Measurements from ENCODE around the gene NME9. TPM values are rescaled to one million over a fixed set of nuclear protein-coding genes. Genes with fewer than 3 reads are reported as not detected.
"Not testable (repeated sequence)": the region's sequence is repeated elsewhere in the genome, so short reads cannot be mapped to it uniquely, and the experiment has no call there.

NME9 gene
- not detected for total RNA-seq

- peak; percentile 92 for DNase-seq
- Mint-ChIP-seq H3K36me3 (no peaks in the 10 kb centered on the region), H3K4me1 (peaks cover 37% of the 10 kb centered on the region), H3K27ac (peak within 1 kb of the TSS; percentile 58), H3K27me3 (no peaks in the 10 kb centered on the region), H3K9me3 (no peaks in the 10 kb centered on the region), H3K4me3 (peak within 1 kb of the TSS; percentile 83)
These were observed at the start of gene NME9 for GRCh38 chr3:138329127-138329983. Gene NME9, minus strand, starts transcription at chr3:138329851. Its CDS starts 516 bp downstream, at chr3:138329335.

- DNase-seq = no peak
- Mint-ChIP-seq H3K4me3 (no peak overlapping the region), H3K27me3 (no peaks in the 10 kb centered on the region), H3K36me3 (no peaks in the 10 kb centered on the region), H3K4me1 (no peaks in the 10 kb centered on the region), H3K9me3 (no peaks in the 10 kb centered on the region), H3K27ac (no peak overlapping the region)
These were observed 49.3 kb upstream of the NME9 start for GRCh38 chr3:138378990-138379389.

- Mint-ChIP-seq H3K36me3 (no peaks in the 10 kb centered on the region), H3K4me1 (no peaks in the 10 kb centered on the region), H3K27me3 (no peaks in the 10 kb centered on the region), H3K4me3 (no peak overlapping the region), H3K9me3 (no peaks in the 10 kb centered on the region), H3K27ac (no peak overlapping the region)
- no peak for DNase-seq
These were observed 48.7 kb upstream of the NME9 start for GRCh38 chr3:138378331-138378730.

GRCh38 chr3:138377804-138378203, 48.2 kb upstream of the NME9 start:
- Mint-ChIP-seq H3K36me3 (no peaks in the 10 kb centered on the region), H3K4me3 (no peak overlapping the region), H3K27me3 (no peaks in the 10 kb centered on the region), H3K4me1 (no peaks in the 10 kb centered on the region), H3K27ac (no peak overlapping the region), H3K9me3 (no peaks in the 10 kb centered on the region)
- no peak for DNase-seq

GRCh38 chr3:138377212-138377611, 47.6 kb upstream of the NME9 start:
- H3K4me1 Mint-ChIP-seq = not testable (repeated sequence)

GRCh38 chr3:138376663-138377062, 47.0 kb upstream of the NME9 start:
- Mint-ChIP-seq H3K9me3 (no peaks in the 10 kb centered on the region), H3K27me3 (no peaks in the 10 kb centered on the region), H3K4me1 (peaks cover 5% of the 10 kb centered on the region), H3K27ac (no peak overlapping the region), H3K36me3 (no peaks in the 10 kb centered on the region), H3K4me3 (no peak overlapping the region)
- DNase-seq = no peak

More at GRCh38 chr3:138377212-138377611, 47.6 kb upstream of the NME9 start:
- not testable (repeated sequence) for H3K9me3 Mint-ChIP-seq, H3K27ac Mint-ChIP-seq, H3K27me3 Mint-ChIP-seq, H3K36me3 Mint-ChIP-seq, H3K4me3 Mint-ChIP-seq, DNase-seq

DNA sequence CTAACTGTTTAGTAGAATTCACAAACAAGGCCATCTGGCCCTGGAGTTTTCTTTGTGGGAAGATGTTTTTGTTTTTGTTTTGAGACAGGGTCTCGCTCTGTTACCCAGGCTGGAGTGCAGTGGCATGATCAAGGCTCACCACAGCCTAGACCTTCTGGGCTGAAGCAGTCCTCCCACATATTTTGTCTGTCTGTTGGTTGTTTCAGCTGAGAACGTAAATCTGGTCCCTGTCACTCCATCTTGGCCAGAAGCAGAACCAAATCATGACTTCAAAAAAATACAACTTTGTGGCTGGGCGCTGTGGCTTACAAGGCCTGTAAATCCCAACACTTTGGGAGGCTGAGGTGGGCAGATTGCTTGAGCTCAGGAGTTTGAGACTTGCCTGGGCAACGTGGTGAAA, 45.8 kb upstream of the NME9 start:
- H3K36me3 Mint-ChIP-seq = no peaks in the 10 kb centered on the region
- no peak overlapping the region for H3K27ac Mint-ChIP-seq
- peaks cover 13% of the 10 kb centered on the region for H3K4me1 Mint-ChIP-seq
- H3K9me3 Mint-ChIP-seq = peaks cover 2% of the 10 kb centered on the region
- H3K27me3 Mint-ChIP-seq = peaks cover 4% of the 10 kb centered on the region
- no peak for DNase-seq
- H3K4me3 Mint-ChIP-seq = no peak overlapping the region

DNA sequence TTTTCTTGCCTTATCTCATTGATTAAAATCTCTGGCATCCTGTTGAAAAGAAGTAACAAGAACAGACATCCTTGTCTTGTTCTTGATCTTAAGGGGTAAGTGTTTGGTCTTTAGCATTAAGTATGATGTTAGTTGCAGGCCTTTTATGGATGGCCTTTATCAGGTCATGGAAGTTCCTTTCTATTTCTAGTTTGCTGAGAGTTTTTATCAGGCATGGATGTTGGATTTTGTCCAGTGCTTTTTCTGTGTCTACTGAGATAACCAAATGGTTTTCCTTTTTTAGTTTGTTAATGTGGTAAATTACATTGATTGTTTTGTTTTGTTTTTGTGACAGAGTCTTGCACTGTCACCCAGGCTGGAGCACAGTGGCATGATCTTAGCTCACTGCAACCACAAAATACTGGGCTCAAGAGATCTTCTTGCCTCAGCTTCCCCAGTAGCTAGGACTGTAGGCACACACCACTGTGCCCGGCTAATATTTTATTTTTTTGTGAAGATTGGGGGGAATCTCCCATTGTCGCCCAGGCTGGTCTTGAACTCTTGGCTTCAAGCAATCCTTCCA, 45.0 kb upstream of the NME9 start:
- peaks cover 13% of the 10 kb centered on the region for H3K4me1 Mint-ChIP-seq
- no peak overlapping the region for H3K4me3 Mint-ChIP-seq
- H3K27ac Mint-ChIP-seq = no peak overlapping the region
- no peak for DNase-seq
- H3K36me3 Mint-ChIP-seq = no peaks in the 10 kb centered on the region
- H3K27me3 Mint-ChIP-seq = peaks cover 4% of the 10 kb centered on the region
- peaks cover 2% of the 10 kb centered on the region for H3K9me3 Mint-ChIP-seq

- Mint-ChIP-seq H3K4me1 (peaks cover 13% of the 10 kb centered on the region), H3K27ac (no peak overlapping the region), H3K36me3 (no peaks in the 10 kb centered on the region), H3K4me3 (no peak overlapping the region), H3K9me3 (peaks cover 2% of the 10 kb centered on the region), H3K27me3 (peaks cover 4% of the 10 kb centered on the region)
- no peak for DNase-seq
These were observed 44.1 kb upstream of the NME9 start for GRCh38 chr3:138373736-138374094.

GRCh38 chr3:138373087-138373735, 43.6 kb upstream of the NME9 start:
- Mint-ChIP-seq H3K27ac (no peak overlapping the region), H3K4me3 (no peak overlapping the region), H3K4me1 (peaks cover 13% of the 10 kb centered on the region), H3K27me3 (peaks cover 4% of the 10 kb centered on the region), H3K36me3 (no peaks in the 10 kb centered on the region), H3K9me3 (peaks cover 2% of the 10 kb centered on the region)
- no peak for DNase-seq

DNA sequence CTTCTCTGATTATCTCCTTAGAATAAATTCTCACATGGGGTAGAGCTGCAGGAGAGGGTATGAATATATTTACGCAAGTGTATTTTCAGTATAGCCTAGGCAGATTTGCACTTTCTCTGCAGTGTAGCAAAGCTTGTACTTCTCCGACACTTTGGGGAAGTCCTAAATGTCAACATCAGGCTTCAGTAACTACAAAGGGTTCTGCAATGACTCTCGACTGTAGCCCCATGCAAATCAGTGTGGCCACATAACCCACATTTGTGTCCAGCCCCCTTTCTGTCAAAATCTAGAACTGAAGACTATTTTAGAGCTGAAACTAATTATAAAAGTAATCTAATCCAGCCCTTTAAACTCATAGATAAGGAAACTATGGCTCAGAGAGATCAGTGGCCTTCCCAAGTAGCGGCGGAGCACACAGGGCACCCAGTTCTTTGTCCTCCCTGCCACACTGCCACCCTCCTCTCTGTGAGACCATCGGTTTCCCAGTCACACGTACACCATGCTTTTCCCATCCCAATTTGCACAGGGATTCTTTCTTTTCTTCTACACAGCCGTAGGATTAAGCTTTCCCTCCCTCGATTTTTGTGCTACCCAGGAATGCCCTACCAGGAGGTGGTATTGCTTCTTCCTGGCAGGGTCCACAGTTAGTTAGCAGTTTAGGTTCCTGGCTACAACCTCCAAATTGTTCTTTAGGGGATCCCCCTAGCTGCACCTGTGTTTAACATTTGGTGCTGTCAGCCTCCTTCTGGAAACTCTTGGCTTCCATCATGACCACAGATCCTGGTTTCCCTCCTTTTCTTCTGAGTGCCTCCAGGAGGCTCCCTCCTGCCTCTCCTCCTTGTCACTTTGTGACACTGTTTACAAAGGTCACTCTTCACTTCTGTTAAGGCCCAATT, 41.7 kb upstream of the NME9 start:
- peaks cover 2% of the 10 kb centered on the region for H3K9me3 Mint-ChIP-seq
- H3K4me3 Mint-ChIP-seq = no peak overlapping the region
- H3K4me1 Mint-ChIP-seq = peaks cover 13% of the 10 kb centered on the region
- H3K36me3 Mint-ChIP-seq = no peaks in the 10 kb centered on the region
- DNase-seq = peak; percentile 30
- no peak overlapping the region for H3K27ac Mint-ChIP-seq
- H3K27me3 Mint-ChIP-seq = peaks cover 4% of the 10 kb centered on the region

DNA sequence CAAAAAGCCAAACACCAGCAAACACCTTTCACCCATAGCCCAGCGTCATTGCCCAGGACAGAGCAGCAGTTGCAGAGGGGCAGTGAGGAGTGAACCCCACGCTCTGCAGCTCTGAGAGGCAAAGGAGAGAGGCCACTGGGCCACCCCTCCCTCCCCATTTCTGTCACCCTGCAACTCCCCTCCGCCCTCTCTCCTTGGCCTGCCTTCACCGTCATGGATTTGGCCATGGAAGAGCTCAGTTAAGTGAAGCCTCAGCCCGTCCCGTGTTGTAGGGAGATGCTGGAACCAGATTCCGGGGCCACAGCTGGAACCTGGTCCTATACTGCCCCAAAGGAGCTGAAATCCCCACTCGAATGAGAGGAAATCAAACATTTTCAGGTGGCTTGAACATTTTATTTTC, 40.7 kb upstream of the NME9 start:
- Mint-ChIP-seq H3K36me3 (no peaks in the 10 kb centered on the region), H3K27ac (no peak overlapping the region), H3K4me3 (no peak overlapping the region), H3K4me1 (peaks cover 13% of the 10 kb centered on the region), H3K27me3 (peaks cover 4% of the 10 kb centered on the region), H3K9me3 (peaks cover 2% of the 10 kb centered on the region)
- no peak for DNase-seq

DNA sequence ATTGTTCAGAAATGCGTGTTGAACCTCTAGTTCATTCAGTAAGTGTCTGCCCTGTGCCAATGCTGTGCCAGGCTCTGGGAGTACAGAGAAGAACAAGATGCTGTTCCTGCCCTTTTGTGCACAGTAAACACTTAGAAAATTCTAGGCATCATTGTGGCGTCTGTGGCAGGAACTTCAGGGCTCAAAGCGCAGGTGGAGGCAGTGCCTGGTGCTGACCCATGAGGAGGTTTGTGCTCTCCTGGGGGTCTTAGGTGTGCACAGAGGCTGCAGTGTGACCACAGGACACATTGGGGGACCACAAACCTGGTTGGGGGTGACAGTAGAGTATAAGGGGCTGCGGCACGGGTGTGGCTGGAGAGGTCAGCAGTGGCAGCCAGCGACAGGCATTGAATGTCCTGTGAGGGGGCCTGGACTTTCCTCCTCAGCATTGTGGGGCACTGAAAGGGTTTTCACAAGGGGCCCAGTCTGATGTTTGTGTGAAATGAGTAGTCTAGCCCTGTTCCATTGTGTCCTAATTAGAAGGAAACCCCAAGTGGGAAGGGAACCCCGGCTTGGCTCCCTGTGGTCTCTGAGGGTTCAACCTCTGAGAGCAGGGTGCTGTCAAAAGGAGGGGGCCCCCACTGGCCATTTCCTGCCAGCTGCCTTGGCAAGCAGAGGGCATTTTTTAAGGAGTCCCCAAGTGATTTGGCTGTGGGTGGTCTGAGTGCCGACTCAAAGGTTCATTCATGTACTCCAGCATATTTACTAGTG, 39.7 kb upstream of the NME9 start:
- H3K9me3 Mint-ChIP-seq = peaks cover 2% of the 10 kb centered on the region
- no peak overlapping the region for H3K27ac Mint-ChIP-seq
- H3K4me3 Mint-ChIP-seq = no peak overlapping the region
- DNase-seq = peak; percentile 24
- H3K4me1 Mint-ChIP-seq = peaks cover 13% of the 10 kb centered on the region
- peaks cover 4% of the 10 kb centered on the region for H3K27me3 Mint-ChIP-seq
- H3K36me3 Mint-ChIP-seq = no peaks in the 10 kb centered on the region

DNA sequence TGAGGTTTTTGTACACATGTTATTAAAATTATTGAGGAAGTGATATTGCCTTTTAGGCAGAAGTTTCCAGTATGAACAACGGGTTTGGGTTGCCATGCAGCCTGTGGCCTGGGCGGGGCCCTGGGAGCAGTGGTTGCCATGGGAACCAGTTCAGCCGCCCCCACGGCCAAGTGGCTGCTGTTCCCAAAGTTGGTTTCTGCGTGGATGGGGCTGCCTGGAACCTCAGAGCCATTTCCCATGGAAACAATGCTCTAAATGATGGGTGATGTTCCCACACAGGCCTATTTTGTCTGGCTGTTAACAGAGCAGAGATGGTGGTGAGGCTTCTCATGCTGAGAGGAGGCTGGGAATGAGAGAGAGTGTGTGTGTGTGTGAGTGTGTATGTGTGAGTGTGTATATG, 38.3 kb upstream of the NME9 start:
- Mint-ChIP-seq H3K4me1 (peaks cover 13% of the 10 kb centered on the region), H3K4me3 (no peak overlapping the region), H3K9me3 (peaks cover 2% of the 10 kb centered on the region), H3K36me3 (no peaks in the 10 kb centered on the region), H3K27me3 (peaks cover 4% of the 10 kb centered on the region), H3K27ac (no peak overlapping the region)
- DNase-seq = no peak

Measured in activated naive CD8-positive, alpha-beta T cell treated with anti-CD3 and anti-CD28 coated beads for 36 hours (primary cell).